HG03159 (cell line): ENCODE data around the gene PPFIA4.

Source experiments
- ATAC-seq: cut with Tn5 transposase; IDR thresholded peaks from one replicate; pipeline ENCODE4 v1.9.1; 2021; ENCODE audit warnings: mild to moderate bottlenecking, moderate library complexity; ENCODE audit not compliant: unreplicated experiment

PPFIA4 gene

GRCh38 chr1:203081465-203082230 lies 55.4 kb downstream of the PPFIA4 start:
- ATAC-seq, result no peak

- no peak for ATAC-seq
These were observed 55.9 kb downstream of the PPFIA4 start for GRCh38 chr1:203082231-203082505.

DNA sequence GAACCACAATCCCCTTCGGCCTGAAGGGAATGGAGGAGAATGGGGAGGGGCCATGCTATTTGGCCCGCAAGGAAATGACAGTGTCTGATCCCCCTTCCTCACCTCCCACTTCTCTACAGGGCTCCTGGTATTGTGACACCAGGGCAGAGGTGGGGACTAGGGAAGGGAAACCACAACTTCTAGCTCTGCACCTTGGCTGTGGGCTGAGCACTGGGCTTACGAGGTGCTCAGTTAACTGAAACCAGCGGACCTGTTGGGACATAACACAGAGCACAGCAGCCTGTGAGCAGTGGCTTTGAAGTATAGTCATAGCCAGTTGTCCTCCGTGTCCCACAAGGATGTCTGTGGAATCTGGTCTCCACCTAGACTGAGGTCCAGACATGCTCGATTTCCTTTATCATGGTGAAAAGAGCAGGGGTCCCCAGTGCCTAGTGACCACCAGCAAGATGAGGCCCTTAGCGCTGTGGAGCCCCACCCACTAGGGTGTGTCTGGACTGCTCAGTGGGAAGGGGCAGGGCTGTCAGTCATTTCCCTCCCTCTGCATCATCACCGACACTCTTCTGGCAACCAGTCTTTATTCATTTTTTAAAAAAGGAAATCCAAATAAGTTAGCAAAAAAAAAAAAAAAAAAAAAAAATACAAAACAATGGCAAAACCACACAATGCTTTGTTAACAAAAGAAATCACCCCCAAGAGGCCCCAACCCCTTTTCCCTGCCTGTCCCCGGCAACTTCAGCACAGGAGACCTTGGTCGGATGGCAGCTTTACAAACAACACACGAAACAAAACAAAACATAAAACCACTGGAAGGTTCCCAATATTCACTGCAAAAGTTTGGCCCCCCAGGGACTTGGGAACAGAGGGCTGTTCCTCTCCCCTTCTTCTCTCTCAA lies 56.5 kb downstream of the PPFIA4 start:
- ATAC-seq, result no peak

- ATAC-seq, result no peak
These were observed 57.2 kb downstream of the PPFIA4 start for GRCh38 chr1:203083463-203083921.

- ATAC-seq, result no peak
These were observed 58.6 kb downstream of the PPFIA4 start for GRCh38 chr1:203084588-203085527.

DNA sequence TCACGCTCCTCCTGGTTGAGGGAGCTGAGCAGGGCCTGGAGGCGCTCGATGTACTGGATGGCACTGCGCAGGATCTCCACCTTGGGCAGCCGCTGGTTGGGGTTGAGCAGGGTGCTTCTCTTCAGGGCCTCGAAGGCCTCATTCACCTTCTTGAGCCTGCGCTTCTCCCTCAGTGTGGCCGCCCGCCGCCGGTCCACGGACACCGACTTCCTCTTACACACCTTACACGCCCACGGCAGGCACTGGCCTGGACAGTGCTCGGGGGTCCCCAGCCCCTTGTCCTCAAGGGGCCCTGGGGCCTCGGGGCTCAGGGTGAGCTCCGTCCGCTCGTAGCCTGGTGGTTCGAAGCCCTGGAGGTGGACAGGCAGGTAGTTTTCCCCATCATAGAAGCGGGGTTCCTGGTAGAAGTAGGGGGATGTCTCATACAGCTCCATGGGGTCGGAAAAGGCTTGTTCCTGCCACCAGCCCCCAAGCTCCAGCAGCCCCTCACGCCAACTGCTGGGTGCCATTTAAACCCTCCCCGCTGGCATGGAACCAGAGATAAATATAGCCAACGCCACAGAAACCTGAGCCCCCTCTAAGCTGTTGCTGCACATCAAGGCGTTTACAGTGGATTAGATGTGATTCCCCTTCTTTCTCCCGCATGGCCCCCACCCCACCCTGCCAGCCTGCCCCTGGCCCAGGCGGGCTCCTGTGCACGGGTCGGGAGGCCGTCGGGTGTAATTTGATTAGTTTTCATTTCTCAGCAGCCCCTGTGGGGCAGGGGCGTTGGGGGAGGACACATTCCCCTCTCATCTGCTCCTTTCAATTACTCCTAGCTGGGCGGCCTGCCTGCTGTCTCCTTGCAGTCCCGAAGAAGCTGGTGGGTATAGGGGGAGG lies 59.5 kb downstream of the PPFIA4 start, which contains the start of gene MYOG:
MYOG (minus strand) TSS at position 485 of the 879 bp plus-strand sequence; CDS start at position 434, 51 bp downstream.
- ATAC-seq, result no peak

GRCh38 chr1:203086992-203087763 lies 60.9 kb downstream of the PPFIA4 start:
- no peak for ATAC-seq

GRCh38 chr1:203088441-203088840 lies 62.1 kb downstream of the PPFIA4 start:
- no peak for ATAC-seq

- ATAC-seq, result no peak
These were observed 62.8 kb downstream of the PPFIA4 start for GRCh38 chr1:203089001-203089650.

DNA sequence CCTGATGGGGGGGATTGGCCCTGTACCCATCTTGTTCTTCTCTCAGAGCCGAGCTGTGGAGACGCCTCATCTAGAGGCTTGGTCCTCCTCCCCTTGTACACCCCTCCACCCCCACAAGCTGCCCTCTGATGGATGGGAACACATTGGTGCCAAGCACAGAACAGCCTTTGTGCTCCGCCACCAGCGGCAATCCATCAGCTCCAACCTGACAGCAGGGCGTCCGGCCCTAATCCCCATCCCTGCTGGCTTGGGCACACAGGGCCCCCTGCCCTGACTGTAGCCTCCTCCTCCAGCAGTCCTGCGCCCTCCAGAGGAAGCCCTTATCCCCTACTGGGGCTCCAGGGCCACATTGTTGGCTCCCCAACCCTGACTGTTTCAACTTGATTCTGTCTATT lies 63.4 kb downstream of the PPFIA4 start:
- ATAC-seq, result no peak

- ATAC-seq, result no peak
These were observed 64.3 kb downstream of the PPFIA4 start for GRCh38 chr1:203090421-203091198.

GRCh38 chr1:203091199-203091477 lies 64.8 kb downstream of the PPFIA4 start:
- no peak for ATAC-seq

- ATAC-seq, result no peak
These were observed 65.6 kb downstream of the PPFIA4 start for GRCh38 chr1:203091761-203092330.

GRCh38 chr1:203093754-203094410 lies 67.6 kb downstream of the PPFIA4 start:
- ATAC-seq, result no peak

DNA sequence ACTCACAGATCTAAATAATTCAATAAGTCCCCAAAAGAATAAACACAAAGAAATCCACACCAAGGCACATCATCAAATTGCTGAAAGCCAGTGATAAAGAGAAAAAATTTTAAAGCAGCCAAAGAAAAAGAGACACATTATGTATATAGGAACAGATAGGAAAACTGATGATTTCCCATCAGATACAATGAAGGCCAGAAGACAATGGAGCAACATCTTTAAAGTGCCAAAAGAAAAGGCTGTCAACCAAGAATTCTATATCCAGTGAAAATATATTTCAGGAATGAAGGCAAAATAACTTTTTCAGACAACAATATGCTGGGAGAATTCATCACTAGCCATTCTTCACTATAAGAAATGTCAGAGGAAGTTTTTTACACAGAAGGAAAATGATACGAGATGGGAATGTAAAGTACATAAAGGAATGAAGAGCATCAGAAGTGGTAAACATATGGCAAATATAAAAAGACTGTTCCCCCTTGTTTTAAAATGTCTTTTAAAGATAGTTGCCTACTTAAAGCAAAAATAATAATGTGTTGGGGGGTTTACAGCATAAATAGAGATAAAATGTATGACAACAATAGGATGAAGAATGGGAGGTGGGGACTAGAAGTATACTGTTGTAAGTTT lies 68.9 kb downstream of the PPFIA4 start:
- no peak for ATAC-seq

DNA sequence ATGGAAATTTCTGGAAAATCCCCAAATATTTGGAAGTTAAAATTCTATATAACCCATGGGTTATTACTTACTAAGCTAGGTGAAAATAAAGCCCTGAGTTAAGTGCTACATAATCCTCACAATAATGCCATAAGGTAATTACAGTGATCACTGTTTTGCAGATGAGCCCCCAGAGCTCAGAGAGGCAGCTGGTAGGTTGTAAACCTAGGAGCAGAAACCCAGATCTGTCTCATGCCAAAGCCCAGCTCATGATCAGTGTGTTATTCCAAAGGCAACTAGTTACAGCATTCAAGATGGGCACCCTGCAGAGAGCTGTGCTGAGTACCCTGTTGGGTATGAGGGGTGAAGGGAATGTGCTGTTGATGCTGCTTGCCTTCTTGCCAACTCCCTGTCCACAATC lies 70.3 kb downstream of the PPFIA4 start:
- ATAC-seq, result no peak

DNA sequence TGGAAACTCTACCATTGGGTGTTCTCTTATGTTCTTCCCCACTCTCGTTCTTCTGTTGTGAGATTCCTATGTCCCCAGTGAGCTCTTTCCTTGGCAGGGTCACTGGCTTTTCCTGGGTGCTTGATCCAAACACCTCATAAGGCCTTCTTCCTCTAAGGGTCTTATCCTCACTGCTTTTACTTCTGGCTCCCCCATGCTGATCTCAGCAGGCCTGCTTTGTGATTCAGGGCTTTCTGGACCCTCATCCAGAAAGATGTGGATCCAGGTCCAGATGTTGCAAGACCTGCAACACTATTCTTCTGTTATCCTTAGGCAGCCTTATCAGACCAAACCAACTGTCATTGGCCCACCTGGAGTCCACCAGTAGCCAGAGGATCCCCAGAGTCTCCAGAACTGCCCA lies 70.7 kb downstream of the PPFIA4 start:
- no peak for ATAC-seq
